ENCODE measurements around the gene IQSEC3. TPM values are rescaled to one million over a fixed set of nuclear protein-coding genes. Genes with fewer than 3 reads are reported as not detected.

IQSEC3 gene
- total RNA-seq, 1 donor from 2014 or later: 0.86 TPM

DNA sequence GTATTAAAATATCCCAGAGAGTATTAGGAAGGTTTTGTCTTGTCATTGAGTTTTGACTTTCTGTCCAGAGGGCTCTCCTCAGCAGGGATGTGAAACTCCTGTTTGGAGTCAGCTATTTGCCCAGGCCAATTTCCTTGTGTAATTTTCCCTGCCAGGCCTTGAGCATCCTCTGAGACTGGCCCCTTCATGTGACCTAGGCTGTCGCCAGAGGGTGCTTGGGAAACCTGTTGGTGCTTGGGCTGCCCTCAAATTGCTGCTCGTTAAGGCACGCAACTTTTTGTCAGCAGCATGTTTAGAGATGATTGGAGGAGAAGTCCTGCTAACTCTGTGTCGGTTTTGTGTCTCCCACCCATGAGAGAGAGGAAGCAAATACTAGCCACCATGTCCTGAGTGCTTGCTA, 39.1 kb downstream of the IQSEC3 start:
- DNase-seq (ENCODE audit: low spot score): no peak
- intact Hi-C loops (cut with DNase I): no loop called here

DNA sequence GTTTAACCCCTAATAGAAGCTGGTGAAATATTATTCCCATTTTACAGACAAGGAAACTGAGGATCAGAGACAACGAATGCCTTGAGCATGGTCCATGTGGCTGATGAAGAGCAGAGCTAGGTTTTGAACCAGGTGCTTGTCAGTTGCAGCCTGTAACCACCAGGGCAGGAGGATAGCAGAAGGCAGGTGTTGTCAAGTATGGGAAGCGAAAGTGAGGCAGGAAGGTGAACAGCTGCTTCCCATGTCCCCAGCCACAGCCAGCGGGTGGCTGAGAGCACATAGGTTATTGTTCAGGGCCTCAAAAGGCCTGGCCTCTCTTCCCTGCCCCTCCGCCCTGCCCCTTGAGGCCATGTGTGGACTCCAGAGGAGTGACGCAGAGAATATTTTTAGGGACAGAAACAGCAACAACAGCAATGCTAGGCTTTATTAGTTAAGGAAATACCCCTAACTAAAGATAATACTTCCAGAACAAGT, 39.6 kb downstream of the IQSEC3 start:
- intact Hi-C loops (cut with DNase I): no loop called here
- DNase-seq (ENCODE audit: low spot score): no peak

GRCh38 chr12:108594-108993, 42.0 kb downstream of the IQSEC3 start:
- intact Hi-C loops (cut with DNase I): no loop called here
- DNase-seq (ENCODE audit: low spot score): no peak

- DNase-seq (ENCODE audit: low spot score): peak; percentile 47
- intact Hi-C loops (cut with DNase I): no loop called here
These were observed 42.9 kb downstream of the IQSEC3 start for GRCh38 chr12:109446-109845.

GRCh38 chr12:109872-110271, 43.3 kb downstream of the IQSEC3 start:
- no peak for DNase-seq (ENCODE audit: low spot score)
- intact Hi-C loops (cut with DNase I): no loop called here

- DNase-seq (ENCODE audit: low spot score): no peak
- intact Hi-C loops (cut with DNase I): no loop called here
These were observed 45.3 kb downstream of the IQSEC3 start for GRCh38 chr12:111699-112493.

DNA sequence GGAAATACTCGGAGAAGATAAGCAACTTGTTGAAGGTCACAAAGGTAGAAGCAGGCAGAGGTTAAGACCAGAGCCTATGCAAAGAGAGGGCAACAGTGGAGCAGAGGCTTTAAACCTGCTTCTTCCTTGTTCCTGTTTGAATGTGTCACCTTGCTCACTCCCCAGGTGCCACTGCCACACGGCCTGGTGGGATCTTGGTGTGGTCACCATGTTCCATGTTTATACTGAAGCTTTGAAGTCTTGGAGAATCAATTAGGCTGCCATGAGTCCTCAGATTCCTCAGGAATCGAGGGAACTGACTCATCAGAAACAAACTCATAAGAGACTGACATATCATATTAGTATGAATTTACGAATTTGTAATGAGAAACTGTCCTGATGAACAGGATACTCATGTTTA, 46.8 kb downstream of the IQSEC3 start:
- intact Hi-C loops (cut with DNase I): no loop called here
- DNase-seq (ENCODE audit: low spot score): no peak

DNA sequence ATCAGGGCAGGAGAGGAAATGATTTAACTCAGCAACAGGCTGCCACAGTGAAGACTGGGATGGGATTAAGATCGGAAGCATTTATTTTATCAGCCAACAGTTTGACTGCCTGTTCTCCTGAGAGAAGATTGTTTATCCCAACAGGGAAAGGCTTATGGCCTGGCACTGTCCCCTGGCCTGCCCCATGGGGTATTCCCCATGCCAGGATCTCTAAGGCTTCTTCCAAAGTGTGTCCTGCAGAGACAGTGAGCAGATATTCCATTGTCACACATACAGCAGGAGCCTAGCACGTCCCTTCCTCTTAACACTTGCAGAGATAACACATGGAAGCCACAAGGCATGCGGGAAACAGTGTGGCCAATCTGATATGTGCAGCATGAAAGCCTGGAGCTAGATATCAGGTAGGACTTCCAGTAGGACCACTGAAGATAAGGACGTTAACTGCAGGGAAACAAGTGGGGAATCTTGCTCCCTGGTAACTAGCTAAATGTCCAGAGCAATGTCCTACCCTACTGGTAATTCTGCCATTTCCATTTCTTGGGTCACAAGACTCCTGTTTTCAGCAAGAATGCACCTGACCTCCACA, 48.2 kb downstream of the IQSEC3 start:
- intact Hi-C loops (cut with DNase I): no loop called here
- no peak for DNase-seq (ENCODE audit: low spot score)

DNA sequence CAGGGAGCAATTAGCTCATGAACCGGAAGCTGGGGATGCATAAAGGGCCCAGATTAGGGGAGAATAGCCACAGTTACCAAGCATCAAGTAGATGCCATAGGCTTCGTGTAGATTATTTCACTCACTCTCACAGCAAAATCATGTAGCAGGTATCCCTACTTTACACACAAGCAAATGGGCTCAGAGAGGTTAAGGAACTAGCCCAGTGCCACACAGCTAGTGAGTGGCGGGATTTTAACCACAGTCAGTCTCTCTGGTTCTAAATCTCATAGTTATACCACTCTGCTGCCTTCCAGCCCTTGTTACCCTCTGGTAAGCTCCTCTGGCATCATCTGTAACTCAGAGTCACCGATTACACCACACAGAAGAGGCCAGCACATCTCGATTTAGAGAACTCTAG, 49.0 kb downstream of the IQSEC3 start:
- intact Hi-C loops (cut with DNase I): no loop called here
- DNase-seq (ENCODE audit: low spot score): no peak

DNA sequence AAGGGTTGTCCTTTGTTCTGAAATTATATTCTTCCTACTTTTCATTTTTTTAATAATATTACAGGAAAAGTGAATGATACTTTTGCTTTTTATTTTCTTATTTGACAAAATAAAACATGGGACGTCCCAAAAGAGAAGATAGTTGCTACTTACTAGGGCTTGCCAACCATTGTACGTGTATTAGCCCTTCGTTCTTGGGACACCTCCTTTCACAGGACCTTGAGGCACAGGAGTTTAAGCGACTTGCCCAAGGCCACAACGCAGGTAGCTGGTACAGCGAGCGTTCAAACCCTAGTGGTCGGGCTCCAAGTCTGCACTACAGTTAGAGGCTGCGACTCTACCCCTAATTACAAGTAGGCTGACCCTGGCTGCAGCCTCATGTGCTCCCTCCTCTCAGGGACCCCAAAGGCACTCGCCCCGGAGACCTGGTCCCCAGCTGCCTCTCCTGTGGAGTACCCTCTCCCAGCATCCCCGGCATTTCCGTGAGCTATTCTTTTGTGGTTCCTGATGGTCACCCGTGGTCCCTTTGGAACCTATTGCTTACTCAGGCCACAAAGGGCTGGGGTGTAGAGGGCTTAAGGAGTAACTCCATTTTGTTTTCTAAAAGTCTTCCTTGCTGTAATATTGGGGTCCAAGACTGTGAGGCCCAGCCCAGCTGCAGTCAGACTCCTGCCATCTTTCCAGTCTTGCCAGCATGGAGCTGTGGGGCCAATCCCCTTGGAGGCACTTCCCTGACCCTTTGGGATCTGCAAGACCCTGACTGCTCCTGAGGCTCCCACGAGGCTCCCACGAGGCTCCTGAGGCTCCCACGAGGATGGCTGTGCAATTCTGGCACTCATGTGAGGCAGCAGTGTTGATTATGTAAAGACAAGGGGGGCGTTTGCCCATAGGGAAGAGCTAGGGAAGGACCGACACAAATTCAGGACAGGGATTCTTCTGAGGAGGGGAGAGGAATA, 49.7 kb downstream of the IQSEC3 start:
- DNase-seq (ENCODE audit: low spot score): no peak
- intact Hi-C loops (cut with DNase I): no loop called here

DNA sequence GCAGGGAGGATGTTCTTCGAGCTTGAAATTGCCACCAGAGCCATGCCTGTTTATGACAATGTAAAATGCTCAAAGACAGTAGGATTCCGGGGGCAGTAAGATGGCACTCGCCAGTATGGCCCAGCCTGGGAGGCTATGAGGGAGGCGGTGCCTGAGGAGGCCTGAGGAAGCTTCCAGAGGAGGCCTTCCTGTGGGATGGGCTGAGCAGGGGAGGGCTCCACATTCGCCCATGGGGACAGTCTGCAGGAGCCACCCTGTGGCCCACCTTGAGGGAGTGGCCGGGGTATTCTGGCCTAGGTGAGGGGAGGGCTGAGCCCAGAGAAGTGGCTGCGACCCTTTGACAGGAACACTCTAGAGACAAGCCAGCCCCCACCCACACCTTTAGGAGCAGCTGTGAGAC, 50.7 kb downstream of the IQSEC3 start:
- no peak for DNase-seq (ENCODE audit: low spot score)
- intact Hi-C loops (cut with DNase I): no loop called here

DNA sequence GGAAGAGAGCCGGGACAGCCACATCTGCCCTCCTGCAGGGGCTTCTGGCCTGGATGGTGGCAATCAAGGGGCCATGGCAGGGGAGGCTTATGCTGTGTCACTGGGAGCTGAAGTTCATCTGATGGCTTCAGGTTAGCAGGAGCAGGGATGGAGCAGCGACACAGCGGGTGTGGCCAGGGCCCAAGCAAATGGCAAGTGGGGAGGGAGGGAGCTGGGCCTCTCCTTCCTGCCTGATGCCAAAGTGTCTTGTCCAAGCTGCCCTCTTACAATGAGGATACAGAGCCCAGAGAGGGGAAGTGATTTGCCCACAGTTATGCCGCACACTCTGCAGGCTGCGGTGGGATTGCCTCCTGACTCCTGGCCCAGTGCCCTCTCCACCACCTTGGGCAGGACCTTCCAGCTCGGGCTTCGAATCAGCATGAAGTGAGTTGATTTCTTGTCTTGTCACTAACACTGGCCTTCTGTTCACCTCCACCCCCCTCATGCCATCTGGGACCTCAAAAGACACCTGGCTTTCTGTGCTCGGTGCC, 51.3 kb downstream of the IQSEC3 start:
- intact Hi-C loops (cut with DNase I): no loop called here
- DNase-seq (ENCODE audit: low spot score): no peak

DNA sequence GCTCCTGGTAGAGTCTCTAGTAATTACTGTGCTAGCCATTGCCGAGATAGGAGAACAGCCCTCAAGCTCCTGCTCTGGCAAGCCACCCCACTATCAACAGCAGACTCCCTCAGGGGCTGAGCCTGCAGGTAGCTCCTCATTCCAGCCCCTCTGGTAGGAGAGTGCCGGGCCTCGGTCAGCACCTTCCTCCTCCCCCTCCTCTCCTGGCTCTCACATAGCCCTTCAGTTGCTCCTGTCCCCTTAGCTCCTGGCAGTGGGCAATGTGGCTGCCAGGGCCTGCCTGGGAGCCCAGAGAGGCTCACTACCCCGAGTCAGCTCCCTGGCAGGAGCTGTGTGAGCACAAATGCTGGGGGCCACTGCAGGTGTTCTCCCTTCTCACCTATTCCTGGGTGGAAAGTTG, 52.0 kb downstream of the IQSEC3 start:
- no peak for DNase-seq (ENCODE audit: low spot score)
- intact Hi-C loops (cut with DNase I): no loop called here

DNA sequence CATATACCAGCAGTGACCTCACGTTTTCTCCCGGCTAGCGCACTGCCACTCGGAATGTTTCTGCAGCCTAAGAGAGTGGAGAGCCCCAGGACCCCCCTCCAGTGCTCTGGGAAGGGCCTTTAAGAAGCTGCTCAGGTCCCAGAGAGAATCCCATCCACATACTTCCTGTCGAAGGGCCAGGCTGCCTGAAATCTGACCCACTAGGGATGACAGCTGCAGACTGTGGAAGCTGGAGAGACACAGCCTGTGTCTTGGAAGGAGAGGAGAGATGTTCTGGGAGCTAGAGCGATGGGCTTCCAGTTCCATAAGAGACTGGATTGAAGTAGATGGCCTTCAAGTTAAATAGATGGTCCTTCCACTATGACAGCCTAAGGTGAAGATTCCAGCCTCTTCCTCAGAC, 54.4 kb downstream of the IQSEC3 start:
- DNase-seq (ENCODE audit: low spot score): no peak

GRCh38 chr12:121647-122046, 55.1 kb downstream of the IQSEC3 start:
- intact Hi-C loops (cut with DNase I): no loop called here
- no peak for DNase-seq (ENCODE audit: low spot score)

More for the DNA sequence above, 54.4 kb downstream of the IQSEC3 start:
- intact Hi-C loops (cut with DNase I): no loop called here

GRCh38 chr12:125075-125474, 58.5 kb downstream of the IQSEC3 start:
- intact Hi-C loops (cut with DNase I): no loop called here
- DNase-seq (ENCODE audit: low spot score): no peak

DNA sequence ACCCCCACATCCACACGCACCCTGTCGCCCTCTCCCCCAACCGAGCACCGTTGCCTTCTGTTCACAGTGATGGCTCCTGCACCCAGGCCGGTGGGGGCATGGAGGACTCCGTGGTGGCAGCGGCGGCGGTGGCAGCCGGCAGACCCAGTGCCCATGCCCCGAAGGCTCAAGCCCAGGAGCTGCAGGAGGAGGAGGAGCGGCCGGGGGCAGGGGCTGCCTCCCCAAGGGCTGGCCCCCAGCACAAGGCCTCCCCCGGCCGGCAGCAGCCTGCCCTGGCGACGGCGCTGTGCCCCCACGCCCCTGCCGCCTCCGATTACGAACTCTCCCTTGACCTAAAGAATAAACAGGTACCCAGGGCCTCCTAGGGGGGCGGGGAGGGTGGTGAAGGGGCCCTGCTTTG, 59.0 kb downstream of the IQSEC3 start:
- DNase-seq (ENCODE audit: low spot score): no peak
- intact Hi-C loops (cut with DNase I): no loop called here

DNA sequence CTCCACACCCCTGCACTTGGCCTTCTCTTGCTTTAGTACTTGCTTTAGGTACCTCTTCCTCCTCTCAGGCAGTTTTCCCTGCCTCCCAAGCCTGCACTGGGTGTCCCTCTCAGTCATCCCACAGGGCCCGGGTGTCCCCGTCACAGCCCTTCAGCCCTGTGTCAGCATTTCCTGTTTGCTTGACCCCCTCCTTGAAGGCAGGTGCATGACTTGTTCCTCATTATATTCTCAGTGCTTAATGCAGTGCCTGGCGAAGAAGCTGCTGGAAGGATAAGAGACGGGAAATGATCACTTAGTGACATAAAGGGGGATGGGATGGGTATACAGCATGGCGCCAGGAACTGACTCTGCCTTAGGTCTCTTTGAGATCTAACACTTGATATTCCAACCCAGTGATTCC, 61.5 kb downstream of the IQSEC3 start:
- DNase-seq (ENCODE audit: low spot score): no peak
- intact Hi-C loops (cut with DNase I): no loop called here

DNA sequence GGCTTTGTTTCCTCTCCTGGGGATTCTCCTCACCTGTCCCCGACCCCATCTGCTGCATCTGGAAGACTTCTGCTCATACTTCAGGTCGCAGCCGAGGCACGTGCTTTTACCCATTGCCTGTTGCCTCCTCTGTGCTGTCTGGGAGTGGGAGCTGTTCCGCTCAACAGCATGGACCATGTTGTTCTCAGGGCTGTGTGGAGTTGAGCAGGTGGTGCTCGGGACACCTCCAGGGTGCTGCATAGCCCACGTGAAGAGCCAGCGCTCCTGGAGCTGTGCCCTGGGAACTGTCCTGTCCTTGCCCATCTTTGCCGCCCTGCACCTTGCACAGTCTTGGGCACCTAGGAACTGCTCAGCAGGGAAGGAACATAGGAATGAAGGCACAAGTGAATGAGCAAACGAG, 62.4 kb downstream of the IQSEC3 start:
- intact Hi-C loops (cut with DNase I): no loop called here

DNA sequence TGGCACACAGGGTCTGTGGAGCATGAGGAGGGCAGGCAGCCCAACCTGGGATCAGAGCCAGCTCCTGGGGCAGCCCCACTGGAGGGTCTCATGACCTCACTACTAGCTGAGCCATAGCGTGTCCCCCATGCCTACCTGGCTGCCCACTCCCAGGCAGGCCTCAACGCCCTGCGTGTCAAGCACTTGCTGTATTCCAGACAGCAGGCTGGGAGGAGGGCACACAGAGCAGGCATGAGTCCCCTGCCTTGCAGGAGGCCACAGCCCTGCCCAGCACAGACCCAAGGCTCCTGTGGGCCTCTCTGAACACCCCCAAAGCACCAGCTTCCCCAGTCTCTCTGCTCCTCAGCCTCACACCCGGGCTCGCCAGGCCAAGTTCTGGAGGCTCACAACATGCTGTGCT, 64.0 kb downstream of the IQSEC3 start:
- intact Hi-C loops (cut with DNase I): no loop called here
- DNase-seq (ENCODE audit: low spot score): no peak

More for the DNA sequence above, 62.4 kb downstream of the IQSEC3 start:
- no peak for DNase-seq (ENCODE audit: low spot score)

All from cardiac septum (tissue), 1 donor.